ENCODE data around the gene ADAMTS9. TPM values are rescaled to one million over a fixed set of nuclear protein-coding genes. Genes with fewer than 3 reads are reported as not detected.

The ADAMTS9 gene
- total and polyA plus RNA-seq, 2 experiments from 2014 or later: 0.31 to 0.81 TPM

- no peak for TF ChIP-seq ZNF462 (CRISPR knock-in tag; IDR thresholded peaks at IDR 0.05)
Observed at GRCh38 chr3:64594134-64594533, 93.7 kb downstream of the ADAMTS9 start (continued).

- no peaks in the 10 kb centered on the region for H3K79me2 ChIP-seq (replicated peaks; ENCODE audit: insufficient read depth)
- no peak overlapping the region for H3K4me3 ChIP-seq
- H3F3A ChIP-seq (replicated peaks; ENCODE audit: low read depth): no peaks in the 10 kb centered on the region
- no peak for DNase-seq (ENCODE audit: low spot score)
- H3K4me1 ChIP-seq (ENCODE audit: insufficient read depth): peaks cover under 1% of the 10 kb centered on the region; the same call in 1 of the 2 replicates
- no peak for ATAC-seq
- no peaks in the 10 kb centered on the region for H3K36me3 ChIP-seq (ENCODE audit: insufficient read depth)
- no peak overlapping the region for H3K27ac Mint-ChIP-seq
- H3K27me3 ChIP-seq (ENCODE audit: insufficient read depth): no peaks in the 10 kb centered on the region
- H3K9me3 Mint-ChIP-seq: no peaks in the 10 kb centered on the region
- H2AFZ ChIP-seq: no peak overlapping the region
- H3K4me2 ChIP-seq: no peak overlapping the region
- H4K20me1 ChIP-seq (replicated peaks; ENCODE audit: insufficient read depth): no peaks in the 10 kb centered on the region
- H3K4me1 Mint-ChIP-seq: peaks cover 3% of the 10 kb centered on the region
- no peak overlapping the region for H3K27ac ChIP-seq (ENCODE audit: low read depth)
- H3K9me2 ChIP-seq (ENCODE audit: insufficient read depth): no peaks in the 10 kb centered on the region
- H3K4me3 Mint-ChIP-seq: no peak overlapping the region
- H3K36me3 Mint-ChIP-seq (ENCODE audit: low read depth): no peaks in the 10 kb centered on the region
- no peaks in the 10 kb centered on the region for H3K27me3 Mint-ChIP-seq (ENCODE audit: insufficient read depth, low read depth, poor library complexity)
- TF ChIP-seq JUNB (IDR thresholded peaks at IDR 0.05; ENCODE audit: unreplicated experiment): no peak
- TF ChIP-seq CREB1 (CRISPR knock-in tag; IDR thresholded peaks at IDR 0.05; ENCODE audit: low read depth): no peak
- TF ChIP-seq REST (IDR thresholded peaks at IDR 0.05; ENCODE audit: unreplicated experiment): no peak
- TF ChIP-seq ETS1 (IDR thresholded peaks at IDR 0.05): no peak
Observed at GRCh38 chr3:64593350-64593749, 94.5 kb downstream of the ADAMTS9 start.
